Muscle layer of colon (tissue), 2 donors: ENCODE data around the gene JAKMIP1.

Source experiments
- H3K27ac ChIP-seq: one replicate; pipeline ENCODE4 v1.7.0; 2013; ENCODE audit warnings: low read depth, mild to moderate bottlenecking, low read length, moderate library complexity
- H3K27me3 ChIP-seq, 2 donors: one replicate each; pipeline ENCODE4 v1.7.0; 2013; ENCODE audit warnings: low read length in 2 of 2, mild to moderate bottlenecking in 2 of 2; ENCODE audit not compliant: insufficient read depth in 2 of 2, control insufficient read depth in 1 of 2
- H3K36me3 ChIP-seq: one replicate; pipeline ENCODE4 v1.7.0; 2013; ENCODE audit warnings: mild to moderate bottlenecking, low read length; ENCODE audit not compliant: insufficient read depth
- H3K4me1 ChIP-seq: one replicate; pipeline ENCODE4 v1.7.0; 2013; ENCODE audit warnings: mild to moderate bottlenecking, low read length; ENCODE audit not compliant: insufficient read depth
- H3K4me3 ChIP-seq, 2 donors: one replicate each; pipeline ENCODE4 v1.7.0; 2013; ENCODE audit warnings: low read length in 2 of 2, low read depth in 1 of 2, mild to moderate bottlenecking in 1 of 2, moderate library complexity in 1 of 2
- H3K9ac ChIP-seq: one replicate; pipeline ENCODE4 v1.7.0; 2013; ENCODE audit warnings: low read length
- H3K9me3 ChIP-seq: one replicate; pipeline ENCODE4 v1.7.0; 2013; ENCODE audit warnings: mild to moderate bottlenecking, low read length
- donor health status: abdominal sarcoma.
- donor health status: Adenocarcinoma of cecum.

JAKMIP1 gene

DNA sequence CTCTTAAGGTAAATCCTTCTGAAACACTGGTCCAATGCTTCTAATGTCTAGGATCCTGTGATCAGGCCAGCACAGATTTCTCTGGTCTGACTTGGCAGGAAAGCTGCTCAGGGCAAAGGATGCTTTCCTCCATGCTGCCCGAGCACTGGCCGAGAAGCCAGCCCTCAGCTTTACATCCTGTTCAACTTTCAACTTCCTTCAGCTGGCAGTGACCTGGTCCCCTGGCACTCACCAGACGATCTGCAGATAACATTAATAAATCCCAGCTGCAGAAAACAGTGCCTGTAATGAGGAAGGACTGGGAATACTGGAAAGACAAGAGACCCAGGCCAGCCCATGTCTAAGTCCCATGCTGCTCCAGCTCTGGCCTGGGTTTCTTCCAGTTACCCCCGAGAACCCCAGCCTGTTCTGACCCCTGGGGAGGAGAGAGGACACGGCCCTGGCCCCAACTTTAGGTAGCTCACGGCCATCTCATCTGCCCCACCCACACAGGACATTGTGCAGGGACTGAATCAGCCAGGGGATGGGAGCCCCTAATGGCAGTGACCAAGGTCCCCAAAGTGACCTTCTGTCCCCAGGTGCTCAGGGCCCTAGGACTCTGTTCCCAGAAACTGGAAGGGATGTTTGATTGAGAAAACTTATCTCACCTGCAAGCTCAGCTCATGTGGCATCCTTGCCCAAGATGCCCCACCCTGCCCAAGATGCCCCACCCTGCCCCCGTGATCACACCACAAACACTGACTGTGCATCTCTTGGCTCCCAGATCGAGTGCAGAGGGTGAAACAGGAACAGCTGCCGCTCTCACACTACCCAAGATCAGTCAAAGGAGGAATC lies 28.0 kb downstream of the JAKMIP1 start:
- no peaks in the 10 kb centered on the region for H3K4me1 ChIP-seq
- H3K27ac ChIP-seq, result no peak overlapping the region
- no peaks in the 10 kb centered on the region for H3K36me3 ChIP-seq
- no peak overlapping the region for H3K9ac ChIP-seq
- no peak overlapping the region for H3K4me3 ChIP-seq
- no peaks in the 10 kb centered on the region for H3K9me3 ChIP-seq
- H3K27me3 ChIP-seq, result no peaks in the 10 kb centered on the region

DNA sequence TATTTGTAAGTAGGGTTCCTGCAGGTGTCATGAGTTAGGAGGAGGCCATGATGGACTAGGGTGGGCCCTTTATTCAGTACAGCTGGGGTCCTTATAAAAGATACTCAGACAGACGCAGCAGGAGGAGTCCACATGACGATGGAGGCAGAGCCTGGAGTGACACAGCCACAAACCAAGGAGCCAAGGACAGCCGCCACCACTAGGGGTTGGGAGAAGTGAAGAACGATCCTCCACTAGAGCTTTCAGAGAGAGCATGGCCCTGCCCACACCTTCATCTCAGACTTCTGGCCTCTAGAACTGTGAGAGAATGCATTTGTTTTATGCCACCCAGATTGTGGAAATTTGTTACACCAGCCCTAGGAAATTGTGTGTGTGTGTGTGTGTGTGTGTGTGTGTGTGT lies 31.1 kb downstream of the JAKMIP1 start:
- H3K9me3 ChIP-seq, result no peaks in the 10 kb centered on the region
- no peaks in the 10 kb centered on the region for H3K27me3 ChIP-seq
- no peak overlapping the region for H3K27ac ChIP-seq
- H3K4me1 ChIP-seq, result no peaks in the 10 kb centered on the region
- no peak overlapping the region for H3K4me3 ChIP-seq
- H3K36me3 ChIP-seq, result no peaks in the 10 kb centered on the region
- H3K9ac ChIP-seq, result no peak overlapping the region

DNA sequence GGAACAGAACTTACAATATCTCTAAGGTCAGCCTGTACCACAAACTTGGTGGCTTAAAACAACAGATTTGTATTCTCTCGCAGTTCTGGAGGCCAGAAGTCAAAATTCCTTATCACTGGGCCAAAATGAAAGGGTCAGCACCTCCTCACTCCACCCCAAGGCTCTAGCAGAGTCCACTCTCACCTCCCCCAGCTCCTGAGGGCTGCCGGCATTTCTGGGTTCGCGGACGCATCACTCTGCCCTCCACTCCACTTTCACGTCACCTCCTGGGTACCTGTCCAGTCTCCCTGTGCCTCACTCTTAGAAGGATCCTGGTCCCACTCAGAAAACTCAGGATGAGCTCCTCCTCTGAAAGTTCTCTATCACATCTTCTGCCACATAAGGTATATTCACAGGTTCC lies 34.6 kb downstream of the JAKMIP1 start:
- H3K36me3 ChIP-seq, result no peaks in the 10 kb centered on the region
- no peaks in the 10 kb centered on the region for H3K9me3 ChIP-seq
- no peak overlapping the region for H3K27ac ChIP-seq
- H3K9ac ChIP-seq, result no peak overlapping the region
- no peaks in the 10 kb centered on the region for H3K4me1 ChIP-seq
- no peak overlapping the region for H3K4me3 ChIP-seq
- no peaks in the 10 kb centered on the region for H3K27me3 ChIP-seq

DNA sequence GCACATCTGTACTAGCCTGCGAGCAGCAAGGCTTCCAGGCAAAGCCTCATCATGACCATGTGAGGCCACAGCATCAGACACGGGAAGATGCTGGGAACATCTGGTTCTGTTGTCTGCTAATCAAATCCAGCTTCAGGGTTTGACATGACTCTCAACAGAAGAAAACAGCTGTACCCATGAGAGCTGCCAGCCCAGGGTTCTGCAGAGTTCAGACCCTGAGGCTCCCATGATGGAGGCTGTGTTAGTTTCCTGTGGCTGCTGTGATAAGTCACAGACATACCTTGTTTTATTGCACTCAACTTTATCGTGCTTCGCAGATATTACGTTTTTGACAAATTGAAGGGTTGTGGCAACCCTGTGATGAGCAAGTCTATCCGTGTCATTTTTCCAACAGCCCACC lies 37.5 kb downstream of the JAKMIP1 start:
- no peaks in the 10 kb centered on the region for H3K27me3 ChIP-seq
- no peak overlapping the region for H3K9ac ChIP-seq
- no peaks in the 10 kb centered on the region for H3K9me3 ChIP-seq
- no peaks in the 10 kb centered on the region for H3K36me3 ChIP-seq
- H3K4me3 ChIP-seq, result no peak overlapping the region
- no peaks in the 10 kb centered on the region for H3K4me1 ChIP-seq
- no peak overlapping the region for H3K27ac ChIP-seq

DNA sequence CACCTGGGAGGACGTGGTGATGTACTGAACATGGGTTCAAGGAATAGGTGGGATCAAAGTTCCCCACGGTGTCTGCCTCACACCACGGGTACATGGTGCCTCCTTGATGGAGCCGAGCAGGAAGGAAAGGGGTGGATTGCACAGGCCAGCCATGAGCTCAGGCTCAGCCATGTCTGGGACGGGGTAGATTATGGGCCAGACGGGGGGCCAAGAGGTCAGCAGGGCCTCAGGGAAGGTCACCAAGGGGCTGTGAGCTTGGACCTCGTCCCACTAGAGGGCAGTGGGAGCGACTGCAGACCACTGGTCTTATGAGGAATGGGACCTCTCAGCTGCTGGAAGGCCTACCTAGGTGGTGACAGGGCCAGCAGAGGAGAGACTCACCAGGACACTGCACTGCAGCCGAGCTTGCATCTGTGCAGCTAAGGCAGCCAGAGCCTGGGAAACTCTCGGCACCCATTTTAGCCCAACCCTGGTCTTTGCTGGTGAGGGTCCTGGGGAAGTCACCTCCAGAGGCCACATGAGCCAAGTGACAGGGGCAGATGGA lies 38.4 kb downstream of the JAKMIP1 start:
- Histone ChIP-seq H3K9ac (no peak overlapping the region), H3K27ac (no peak overlapping the region), H3K27me3 (no peaks in the 10 kb centered on the region), H3K4me3 (no peak overlapping the region), H3K36me3 (no peaks in the 10 kb centered on the region), H3K9me3 (no peaks in the 10 kb centered on the region), H3K4me1 (no peaks in the 10 kb centered on the region)

DNA sequence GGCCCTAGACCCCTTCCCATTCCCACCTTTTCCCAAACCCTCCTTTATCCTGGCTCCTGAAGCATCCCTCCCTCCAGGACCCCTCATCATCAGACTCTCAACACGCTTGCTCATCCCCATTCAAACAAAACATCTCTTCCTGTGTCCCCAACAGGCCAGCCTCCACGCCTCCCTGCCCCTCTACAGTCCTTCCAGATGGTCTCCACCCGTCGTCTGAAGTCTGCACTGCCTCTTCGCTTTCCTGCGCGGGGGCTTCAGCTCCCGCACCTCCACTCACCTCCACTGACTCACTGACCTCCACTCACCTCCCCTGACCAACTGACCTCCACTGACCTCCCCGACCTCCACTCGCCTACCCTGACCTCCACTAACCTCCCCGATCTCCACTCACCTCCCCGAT lies 39.8 kb downstream of the JAKMIP1 start:
- Histone ChIP-seq H3K27me3 (no peaks in the 10 kb centered on the region), H3K9ac (no peak overlapping the region), H3K27ac (no peak overlapping the region), H3K9me3 (no peaks in the 10 kb centered on the region), H3K4me1 (no peaks in the 10 kb centered on the region), H3K36me3 (no peaks in the 10 kb centered on the region), H3K4me3 (no peak overlapping the region)

DNA sequence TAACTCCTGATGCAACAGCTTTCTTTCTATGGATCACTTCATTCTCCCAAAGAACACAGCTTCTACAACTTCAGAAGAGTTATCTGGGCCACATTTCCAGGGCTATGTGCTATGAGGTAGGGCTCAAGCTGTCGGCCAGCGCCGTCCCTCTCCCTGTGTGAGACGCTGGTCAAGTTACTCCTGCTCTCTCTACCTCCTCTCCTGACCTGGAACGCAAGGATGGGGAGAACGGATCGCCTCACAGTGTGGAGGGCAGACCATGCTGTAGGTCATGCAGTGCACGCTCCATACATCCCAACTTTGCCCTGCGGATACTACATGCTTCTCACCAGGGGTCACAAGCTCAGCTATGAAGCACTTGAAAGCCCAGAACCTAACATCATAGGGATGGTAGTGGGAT lies 42.4 kb downstream of the JAKMIP1 start:
- Histone ChIP-seq H3K9ac (no peak overlapping the region), H3K27ac (no peak overlapping the region), H3K9me3 (no peaks in the 10 kb centered on the region), H3K4me1 (no peaks in the 10 kb centered on the region), H3K4me3 (no peak overlapping the region), H3K27me3 (no peaks in the 10 kb centered on the region), H3K36me3 (no peaks in the 10 kb centered on the region)

DNA sequence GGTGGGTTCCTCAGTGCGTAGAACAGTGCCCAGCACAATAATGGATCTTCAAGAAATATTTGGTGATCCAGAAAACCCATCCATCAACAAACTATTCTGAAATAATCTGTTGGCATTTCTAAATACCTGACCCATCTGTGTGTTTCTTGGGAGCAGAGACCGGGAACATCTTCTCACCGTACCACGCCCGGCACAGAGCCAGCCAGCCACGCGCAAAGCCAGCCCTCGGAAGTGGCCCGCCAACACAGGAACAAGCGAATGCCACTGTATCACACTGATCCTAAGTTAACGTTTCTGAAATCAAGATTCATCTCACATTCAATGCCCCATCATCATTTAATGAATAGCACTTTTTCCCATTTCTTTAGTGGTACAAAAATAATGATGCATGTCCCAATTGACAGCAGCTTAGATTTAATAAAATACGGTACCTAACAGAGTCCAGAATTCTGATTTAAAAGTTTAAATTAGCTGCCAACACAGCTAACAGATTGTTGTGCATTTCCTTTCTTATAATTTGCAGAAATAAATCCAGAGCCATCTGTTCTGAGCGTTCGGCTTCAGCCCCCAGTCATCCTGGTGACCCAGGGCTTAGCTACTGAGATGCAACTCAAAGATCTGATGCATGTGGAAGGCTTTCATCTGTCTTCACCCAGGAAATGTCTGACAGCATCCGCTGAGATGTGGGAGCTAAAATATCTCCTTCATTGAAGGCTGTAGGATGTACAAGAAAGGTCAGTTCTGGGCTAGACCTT lies 44.2 kb downstream of the JAKMIP1 start:
- H3K9ac ChIP-seq, result no peak overlapping the region
- H3K27me3 ChIP-seq, result no peaks in the 10 kb centered on the region
- no peaks in the 10 kb centered on the region for H3K4me1 ChIP-seq
- no peak overlapping the region for H3K27ac ChIP-seq
- H3K9me3 ChIP-seq, result no peaks in the 10 kb centered on the region
- no peak overlapping the region for H3K4me3 ChIP-seq
- no peaks in the 10 kb centered on the region for H3K36me3 ChIP-seq

DNA sequence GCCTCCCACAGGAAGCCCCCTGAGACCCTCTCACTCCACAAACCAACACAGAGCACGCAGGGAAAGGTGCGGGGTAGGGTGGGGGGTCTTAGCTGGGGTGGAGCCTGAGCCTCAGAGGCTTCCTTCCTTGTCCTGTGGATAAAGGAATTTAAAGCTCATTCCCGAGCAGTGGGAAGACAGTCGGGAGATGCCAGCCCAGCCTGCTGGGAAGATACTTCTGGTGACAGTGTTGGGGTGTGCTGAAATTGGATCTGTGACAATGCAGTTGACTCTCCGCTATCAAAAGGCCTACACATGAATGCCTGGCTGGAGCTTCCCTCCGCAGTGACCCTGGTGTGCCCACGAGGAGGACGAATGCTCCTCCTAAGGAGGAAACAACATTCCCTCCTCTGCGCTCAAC lies 45.5 kb downstream of the JAKMIP1 start:
- no peak overlapping the region for H3K4me3 ChIP-seq
- H3K9me3 ChIP-seq, result no peaks in the 10 kb centered on the region
- H3K36me3 ChIP-seq, result no peaks in the 10 kb centered on the region
- H3K27me3 ChIP-seq, result peaks cover 0 to 2% of the 10 kb centered on the region in 2 donors
- no peak overlapping the region for H3K27ac ChIP-seq
- H3K9ac ChIP-seq, result no peak overlapping the region
- no peaks in the 10 kb centered on the region for H3K4me1 ChIP-seq

DNA sequence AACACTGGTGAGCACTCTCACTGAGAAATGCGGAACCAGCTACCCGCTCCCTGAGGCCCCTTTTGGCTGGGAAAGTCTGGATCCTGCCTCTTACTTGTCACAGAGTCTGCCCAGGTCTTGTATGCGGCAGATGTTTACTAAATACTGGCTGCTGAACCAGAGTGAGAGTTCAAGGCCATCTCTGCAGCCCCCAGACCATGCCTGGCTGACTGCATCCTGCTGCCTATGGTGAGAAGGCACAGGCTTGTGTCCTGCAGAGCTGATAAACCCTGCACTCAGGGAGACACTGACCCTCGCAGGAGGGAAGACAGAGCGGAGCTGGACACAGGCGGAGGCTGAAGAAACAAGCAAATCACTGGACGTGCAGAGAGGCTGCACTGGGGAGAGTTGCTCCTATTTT lies 46.5 kb downstream of the JAKMIP1 start:
- Histone ChIP-seq H3K27ac (no peak overlapping the region), H3K9me3 (no peaks in the 10 kb centered on the region), H3K27me3 (peaks cover 0 to 4% of the 10 kb centered on the region in 2 donors), H3K4me3 (no peak overlapping the region), H3K36me3 (no peaks in the 10 kb centered on the region), H3K9ac (no peak overlapping the region), H3K4me1 (no peaks in the 10 kb centered on the region)

DNA sequence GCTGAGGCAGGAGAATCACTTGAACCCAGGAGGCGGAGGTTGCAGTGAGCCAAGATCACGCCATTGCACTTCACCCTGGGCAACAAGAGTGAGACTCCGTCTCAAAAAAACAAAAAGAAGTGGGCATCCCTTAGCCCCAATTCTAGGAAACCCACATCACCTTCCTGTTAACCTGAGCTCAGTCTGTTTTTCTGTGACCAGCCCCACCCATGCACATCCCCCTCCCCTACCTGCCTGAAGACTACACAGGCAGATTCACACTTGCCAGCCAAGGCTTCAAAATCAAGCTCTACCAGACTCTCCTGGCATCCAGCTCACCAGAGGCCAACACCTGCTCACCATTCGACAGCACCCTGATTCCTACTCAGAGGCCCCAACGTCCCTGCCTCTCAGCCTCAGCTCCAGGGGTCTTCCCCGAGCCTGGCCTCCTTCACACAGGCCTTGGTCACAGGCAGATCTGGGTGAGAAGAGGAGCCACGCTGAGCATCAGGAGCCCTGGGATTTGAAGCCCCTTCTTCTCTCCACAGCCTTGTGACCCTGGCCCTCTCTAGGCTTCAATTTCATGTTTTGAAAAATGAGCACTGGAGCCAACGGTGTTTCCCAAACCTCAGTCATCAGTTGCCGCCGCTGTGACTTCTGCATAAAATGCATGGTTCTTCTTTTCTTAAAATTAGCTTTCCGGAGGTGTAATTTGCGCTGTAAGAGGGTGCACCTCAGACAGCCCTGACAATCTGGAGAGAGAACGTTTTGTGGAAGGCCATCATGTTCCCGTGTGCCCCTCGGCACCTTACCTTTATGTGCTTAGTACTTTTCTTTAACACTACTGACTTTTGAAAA lies 47.3 kb downstream of the JAKMIP1 start:
- H3K27ac ChIP-seq, result no peak overlapping the region
- H3K4me3 ChIP-seq, result no peak overlapping the region
- H3K36me3 ChIP-seq, result no peaks in the 10 kb centered on the region
- H3K4me1 ChIP-seq, result no peaks in the 10 kb centered on the region
- H3K27me3 ChIP-seq, result peaks cover 0 to 4% of the 10 kb centered on the region in 2 donors
- H3K9ac ChIP-seq, result no peak overlapping the region
- no peaks in the 10 kb centered on the region for H3K9me3 ChIP-seq
